Natural killer cell (primary cell): ENCODE measurements around the gene VTCN1. TPM values are rescaled to one million over a fixed set of nuclear protein-coding genes. Genes with fewer than 3 reads are reported as not detected.

Experiments used
- ATAC-seq, 3 donors: fragments of 150-1000 bp in 2 of 3; fragments of 200-7000 bp in 1 of 3; cut with Tn5 transposase; 1 replicate in 1 of 3; 2 replicates in 2 of 3; pipeline ENCODE4 v1.10.0; 2021; ENCODE audit warnings: mild to moderate bottlenecking in 2 of 3, moderate library complexity in 2 of 3
- DNase-seq, 2 donors: peaks; one replicate each; pipeline versions ENCODE4 v3.0.0 to v3.0.0-alpha.2; 2013 to 2021; ENCODE audit warnings: mixed read lengths in 1 of 2
- H3K27ac ChIP-seq: one replicate; pipeline ENCODE4 v1.5.1; 2013; ENCODE audit warnings: mild to moderate bottlenecking, low read length
- H3K27me3 ChIP-seq: one replicate; pipeline ENCODE4 v1.6.1; 2013; ENCODE audit warnings: low read length; ENCODE audit not compliant: control insufficient read depth, insufficient read depth
- H3K36me3 ChIP-seq: one replicate; pipeline ENCODE4 v1.6.1; 2013; ENCODE audit warnings: low read length; ENCODE audit not compliant: control insufficient read depth, insufficient read depth
- H3K4me1 ChIP-seq: one replicate; pipeline ENCODE4 v1.6.1; 2013; ENCODE audit warnings: low read length; ENCODE audit not compliant: control insufficient read depth, insufficient read depth
- H3K4me3 ChIP-seq: one replicate; pipeline ENCODE4 v1.5.1; 2013; ENCODE audit warnings: low read length
- H3K9me3 ChIP-seq: one replicate; pipeline ENCODE4 v1.6.1; 2013; ENCODE audit warnings: low read length; ENCODE audit not compliant: control insufficient read depth, insufficient read depth
- H3K27ac Mint-ChIP-seq, 2 donors: one replicate each; pipeline ENCODE4 v1.8.0; 2022; ENCODE audit warnings: mild to moderate bottlenecking in 2 of 2, mixed read lengths in 2 of 2, moderate library complexity in 1 of 2
- H3K27me3 Mint-ChIP-seq, 2 donors: one replicate each; pipeline ENCODE4 v1.8.0; 2022; ENCODE audit warnings: low read depth in 2 of 2, mixed read lengths in 2 of 2
- H3K36me3 Mint-ChIP-seq: one replicate; pipeline ENCODE4 v1.8.0; 2022; ENCODE audit warnings: mixed read lengths
- H3K4me1 Mint-ChIP-seq, 2 donors: one replicate each; pipeline ENCODE4 v1.8.0; 2022; ENCODE audit warnings: mixed read lengths in 2 of 2
- H3K4me3 Mint-ChIP-seq: one replicate; pipeline ENCODE4 v1.8.0; 2022; ENCODE audit warnings: mild to moderate bottlenecking, moderate library complexity, mixed read lengths
- H3K9me3 Mint-ChIP-seq, 2 donors: one replicate each; pipeline ENCODE4 v1.8.0; 2022; ENCODE audit warnings: mixed read lengths in 2 of 2
- CTCF ChIP-seq: fragments of 200-600 bp; IDR thresholded peaks from one replicate; pipeline ENCODE4 v1.8.0; 2022; ENCODE audit warnings: antibody characterized with exemption
- WGBS: methylation state at CpG from one replicate; pipeline ENCODE4 v1.1.7; 2013; ENCODE audit warnings: missing lambda C conversion rate; ENCODE audit not compliant: insufficient coverage; 5-methylcytosine and 5-hydroxymethylcytosine counted together
- intact Hi-C: fragments of 100-400 bp; cut with micrococcal nuclease; formaldehyde crosslinking; loops from one replicate; pipeline ENCODE4 v1.14.2; 2022
- total RNA-seq, 4 donors: library from RNA; stranded (reverse); fragments of 120-200 nt in 1 of 4; gene quantifications; one replicate each; pipeline versions ENCODE4 v1.2.3 to v1.2.4, GENCODE V29; 2013 to 2022

VTCN1 gene
- total RNA-seq, 3 donors from 2014 or later (not counting 1 experiment from before 2014, with no cell fraction given), result not detected

GRCh38 chr1:117138561-117138960, 72.2 kb downstream of the VTCN1 start:
- Mint-ChIP-seq H3K27ac (no peak overlapping the region), H3K27me3 (peaks cover 14 to 16% of the 10 kb centered on the region in 2 donors), H3K36me3 (no peaks in the 10 kb centered on the region), H3K4me3 (no peak overlapping the region), H3K4me1 (no peaks in the 10 kb centered on the region), H3K9me3 (no peaks in the 10 kb centered on the region)
- WGBS, result 90% methylated on average over 1 of the region's 1 CpG
- H3K27ac ChIP-seq, result no peak overlapping the region
- H3K4me1 ChIP-seq, result no peaks in the 10 kb centered on the region
- no peak overlapping the region for H3K4me3 ChIP-seq
- no peak for DNase-seq
- intact Hi-C loops, result no loop called here
- H3K36me3 ChIP-seq, result no peaks in the 10 kb centered on the region
- H3K9me3 ChIP-seq, result no peaks in the 10 kb centered on the region
- TF ChIP-seq CTCF, result no peak
- H3K27me3 ChIP-seq, result no peaks in the 10 kb centered on the region
- ATAC-seq, result no peak

GRCh38 chr1:117138106-117138505, 72.6 kb downstream of the VTCN1 start:
- intact Hi-C loops, result no loop called here
- H3K9me3 ChIP-seq, result no peaks in the 10 kb centered on the region
- 92% methylated on average over 3 of the region's 3 CpGs for WGBS

GRCh38 chr1:117137281-117137855, 73.4 kb downstream of the VTCN1 start:
- Histone ChIP-seq H3K4me1 (no peaks in the 10 kb centered on the region), H3K9me3 (no peaks in the 10 kb centered on the region), H3K27me3 (no peaks in the 10 kb centered on the region), H3K36me3 (no peaks in the 10 kb centered on the region), H3K4me3 (no peak overlapping the region), H3K27ac (no peak overlapping the region)
- H3K4me1 Mint-ChIP-seq, result no peaks in the 10 kb centered on the region
- DNase-seq (no peak), ATAC-seq (no peak)
- no peak for TF ChIP-seq CTCF
- no peaks in the 10 kb centered on the region for H3K9me3 Mint-ChIP-seq
- H3K27me3 Mint-ChIP-seq, result peaks cover 19 to 21% of the 10 kb centered on the region in 2 donors
- intact Hi-C loops, result no loop called here
- H3K4me3 Mint-ChIP-seq, result no peak overlapping the region
- WGBS, result 57% methylated on average over 3 of the region's 3 CpGs
- H3K27ac Mint-ChIP-seq, result no peak overlapping the region
- no peaks in the 10 kb centered on the region for H3K36me3 Mint-ChIP-seq

More at GRCh38 chr1:117138106-117138505, 72.6 kb downstream of the VTCN1 start:
- no peaks in the 10 kb centered on the region for H3K4me1 ChIP-seq
- Mint-ChIP-seq H3K9me3 (no peaks in the 10 kb centered on the region), H3K27ac (no peak overlapping the region), H3K36me3 (no peaks in the 10 kb centered on the region), H3K27me3 (peaks cover 18 to 20% of the 10 kb centered on the region in 2 donors), H3K4me3 (no peak overlapping the region), H3K4me1 (no peaks in the 10 kb centered on the region)
- no peak for TF ChIP-seq CTCF
- DNase-seq, result no peak
- H3K36me3 ChIP-seq, result no peaks in the 10 kb centered on the region
- no peaks in the 10 kb centered on the region for H3K27me3 ChIP-seq
- H3K4me3 ChIP-seq, result no peak overlapping the region
- no peak for ATAC-seq
- H3K27ac ChIP-seq, result no peak overlapping the region

- H3K36me3 ChIP-seq, result no peaks in the 10 kb centered on the region
- no peak overlapping the region for H3K4me3 ChIP-seq
- H3K27me3 ChIP-seq, result no peaks in the 10 kb centered on the region
- Mint-ChIP-seq H3K36me3 (no peaks in the 10 kb centered on the region), H3K27ac (no peak overlapping the region), H3K4me1 (no peaks in the 10 kb centered on the region), H3K27me3 (peaks cover 19 to 21% of the 10 kb centered on the region in 2 donors), H3K4me3 (no peak overlapping the region), H3K9me3 (no peaks in the 10 kb centered on the region)
- no peaks in the 10 kb centered on the region for H3K9me3 ChIP-seq
- no peak for TF ChIP-seq CTCF
- intact Hi-C loops, result no loop called here
- H3K4me1 ChIP-seq, result no peaks in the 10 kb centered on the region
- 100% methylated on average over 2 of the region's 2 CpGs for WGBS
- no peak overlapping the region for H3K27ac ChIP-seq
- DNase-seq (no peak), ATAC-seq (no peak)
Measured at GRCh38 chr1:117136749-117137148, 74.0 kb downstream of the VTCN1 start.
